Stimulated activated naive CD4-positive, alpha-beta T cell treated with Interleukin-2 at 50 U/mL for 16 hours (primary cell): ENCODE data around the gene KCNE1.

Experiments used
- DNase-seq: peaks from one replicate; lab custom pipeline; 2025; lab: John Stamatoyannopoulos, UW

Gene KCNE1

DNA sequence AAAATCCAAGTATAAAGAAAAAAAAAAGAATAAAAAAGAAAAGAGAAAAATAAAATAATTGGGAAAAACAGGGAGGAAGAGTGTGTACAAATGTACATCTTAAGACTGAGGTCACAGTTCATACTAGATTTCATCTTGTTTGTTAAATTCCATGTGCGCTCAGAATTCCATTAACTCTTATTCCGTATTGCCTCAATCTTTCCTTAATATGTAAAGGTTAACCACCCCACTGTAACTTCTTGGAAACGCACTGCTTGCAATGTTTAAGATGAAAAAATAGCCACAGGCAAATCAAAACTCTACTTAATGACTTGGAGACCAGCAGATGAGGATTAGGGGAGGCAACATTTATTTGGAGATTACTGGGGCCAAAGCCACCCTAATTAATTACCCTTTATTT is 23.9 kb upstream of the KCNE1 start:
- DNase-seq: no peak

DNA sequence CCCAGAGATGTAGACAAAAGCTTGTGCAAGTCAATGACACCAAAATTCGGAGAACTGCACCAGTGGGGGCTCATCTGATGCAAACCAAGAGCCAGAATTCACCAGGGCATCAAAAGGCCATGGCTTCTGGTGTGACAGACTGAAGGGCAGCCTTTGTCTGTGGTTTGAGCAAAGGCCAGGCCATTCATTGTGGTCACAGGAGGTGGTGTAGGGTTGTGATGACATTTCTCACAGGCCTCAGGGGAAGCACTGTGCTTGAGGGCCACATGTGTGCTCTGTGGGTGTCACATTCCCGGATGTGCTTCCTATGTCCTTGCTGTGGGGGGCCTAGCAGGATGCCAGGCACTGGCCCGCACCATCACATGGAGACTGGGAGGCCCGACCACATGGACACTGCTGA is 22.5 kb upstream of the KCNE1 start:
- no peak for DNase-seq

DNA sequence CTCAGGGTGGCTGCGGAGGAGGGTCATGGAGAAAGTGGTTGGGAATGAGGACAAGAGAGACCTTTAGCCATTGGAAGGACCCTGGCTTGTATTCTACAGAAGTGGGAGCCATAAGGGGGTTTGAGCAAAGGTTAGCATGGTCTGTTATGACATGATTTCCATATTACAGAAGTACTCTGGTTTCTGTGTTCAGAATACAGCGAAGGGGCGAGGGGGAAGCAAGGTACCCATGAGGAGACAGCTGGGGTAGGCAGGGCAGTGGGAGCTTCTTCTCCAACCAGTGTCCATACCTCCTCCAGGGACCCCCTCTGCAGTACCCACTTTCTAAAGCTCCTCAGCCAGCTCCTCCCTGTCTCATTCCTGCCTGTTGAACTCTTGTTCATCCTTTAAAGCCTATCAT is 21.9 kb upstream of the KCNE1 start:
- no peak for DNase-seq

- no peak for DNase-seq
Measured at GRCh38 chr21:34531399-34531798, 19.4 kb upstream of the KCNE1 start.

- no peak for DNase-seq
Measured at GRCh38 chr21:34530261-34530660, 18.3 kb upstream of the KCNE1 start.

- DNase-seq: no peak
Measured at GRCh38 chr21:34528131-34528561, 16.1 kb upstream of the KCNE1 start.

- peak; percentile 31 for DNase-seq
Measured at GRCh38 chr21:34526618-34527290, 14.7 kb upstream of the KCNE1 start.

DNA sequence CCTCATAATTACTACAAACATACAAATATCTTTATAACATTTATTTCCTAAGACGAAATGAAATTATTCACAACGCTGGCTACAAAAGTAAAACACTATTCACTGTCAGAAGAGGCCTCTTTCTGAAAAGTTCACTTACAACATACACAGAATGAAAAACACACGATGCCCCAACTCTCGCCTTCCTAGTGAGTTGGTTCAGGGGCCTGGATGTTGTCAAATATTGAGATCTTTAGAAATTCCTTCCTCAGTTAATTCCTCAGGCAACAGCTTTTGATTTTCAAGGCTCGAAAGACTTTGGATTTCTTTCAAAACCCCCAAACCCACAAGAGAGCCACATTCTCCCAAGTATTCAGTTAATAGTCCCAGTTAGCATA is 14.2 kb upstream of the KCNE1 start:
- no peak for DNase-seq

- DNase-seq: no peak
Measured at GRCh38 chr21:34524646-34525601, 12.9 kb upstream of the KCNE1 start.

GRCh38 chr21:34523019-34523555 is 11.1 kb upstream of the KCNE1 start:
- no peak for DNase-seq

DNA sequence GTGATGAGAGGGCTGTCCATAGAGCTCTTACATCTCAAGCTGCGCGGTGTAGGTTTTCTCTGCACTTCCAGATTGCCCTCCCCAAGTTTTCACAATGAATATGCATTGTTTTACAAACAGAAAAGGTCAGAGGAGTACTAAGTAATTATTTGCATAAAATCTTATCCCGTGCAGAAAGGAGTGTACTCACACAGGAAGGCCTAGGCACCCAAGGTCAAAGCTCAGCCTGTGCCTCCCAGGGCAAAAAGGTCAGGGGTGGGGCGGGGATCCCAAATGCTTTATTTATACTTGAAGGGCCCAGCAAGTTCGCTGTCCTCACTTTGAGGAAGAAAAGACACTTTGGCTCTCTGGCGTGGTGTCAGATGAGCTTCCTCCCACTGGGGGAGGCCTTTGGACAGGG is 10.3 kb upstream of the KCNE1 start:
- no peak for DNase-seq

GRCh38 chr21:34521561-34521960 is 9.6 kb upstream of the KCNE1 start:
- DNase-seq: no peak

DNA sequence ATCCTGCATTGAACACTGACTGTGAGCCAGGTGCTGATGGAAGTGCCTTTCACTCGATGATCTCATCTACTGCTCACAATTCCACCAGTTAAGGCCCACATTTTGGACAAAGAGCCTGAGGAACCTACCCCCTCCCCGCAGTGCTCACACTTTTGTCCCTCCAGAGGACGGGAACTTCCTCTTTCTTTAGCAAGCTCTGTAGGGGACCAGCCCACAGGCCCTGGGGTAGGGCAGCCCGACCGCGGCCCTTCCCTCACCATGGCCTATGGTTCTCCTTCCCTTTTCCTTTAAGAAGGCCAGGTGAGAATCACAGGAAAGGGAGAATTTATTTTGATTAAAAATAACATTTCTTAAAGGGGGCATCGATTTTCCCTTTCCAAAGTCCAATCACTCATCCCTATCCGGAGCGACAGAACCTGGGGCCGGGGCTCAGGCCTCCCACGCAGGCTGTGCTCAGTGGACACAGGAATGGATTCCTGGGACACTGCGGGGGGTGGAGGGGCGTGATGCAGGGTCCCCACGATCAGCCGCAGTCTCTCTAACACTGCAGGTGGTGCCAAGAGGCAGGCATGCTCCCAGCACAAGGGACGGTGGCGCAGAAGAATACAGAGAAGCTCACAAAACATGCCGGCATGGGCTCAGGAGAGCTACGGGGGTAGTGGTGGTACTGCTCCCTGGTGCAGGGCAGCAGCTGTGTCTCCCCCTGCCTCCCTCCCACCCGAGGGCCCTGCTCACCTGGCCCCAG is 8.9 kb upstream of the KCNE1 start:
- no peak for DNase-seq

GRCh38 chr21:34520281-34520680 is 8.3 kb upstream of the KCNE1 start:
- no peak for DNase-seq

- DNase-seq: no peak
Measured at GRCh38 chr21:34519694-34520093, 7.7 kb upstream of the KCNE1 start.

DNA sequence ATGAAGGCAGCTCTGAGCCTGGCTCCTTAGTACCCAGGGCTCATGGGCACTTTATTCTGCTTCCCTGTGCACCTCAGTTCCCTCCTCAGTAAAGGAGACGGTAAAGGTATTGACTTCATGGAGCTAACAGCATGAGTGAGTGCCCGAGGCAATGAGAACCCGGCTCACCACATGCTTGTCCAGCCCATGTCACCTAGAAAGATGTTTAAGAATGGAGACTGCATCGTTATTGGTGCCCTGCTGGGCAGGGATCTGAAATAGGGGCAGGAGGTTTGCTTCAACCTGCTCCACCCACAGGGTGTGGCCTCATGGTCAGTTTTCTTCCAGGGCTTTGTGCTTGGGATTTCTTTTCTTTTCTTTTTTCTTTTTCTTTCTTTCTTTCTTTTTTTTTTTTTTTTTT is 7.0 kb upstream of the KCNE1 start:
- no peak for DNase-seq

DNA sequence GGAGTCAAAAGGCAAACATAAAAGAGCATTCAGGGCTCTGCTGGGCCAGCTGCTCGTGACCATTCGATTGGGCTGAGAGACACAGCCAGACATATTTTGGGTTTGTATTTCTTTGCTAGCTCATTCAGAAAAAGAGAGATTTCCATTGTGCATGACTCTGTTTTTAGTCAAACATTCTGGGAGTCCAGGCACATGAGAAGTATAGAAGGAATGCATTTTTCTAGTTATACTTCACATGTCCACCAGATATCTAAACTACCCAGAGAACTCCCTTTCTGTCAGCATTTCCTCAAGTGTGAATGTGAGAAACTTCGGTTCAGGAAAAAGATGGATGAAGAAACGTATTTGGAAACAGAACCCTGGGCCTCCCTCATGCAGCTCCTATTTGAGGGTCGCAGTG is 6.3 kb upstream of the KCNE1 start:
- DNase-seq: no peak

GRCh38 chr21:34517491-34518245 is 5.7 kb upstream of the KCNE1 start:
- no peak for DNase-seq

DNA sequence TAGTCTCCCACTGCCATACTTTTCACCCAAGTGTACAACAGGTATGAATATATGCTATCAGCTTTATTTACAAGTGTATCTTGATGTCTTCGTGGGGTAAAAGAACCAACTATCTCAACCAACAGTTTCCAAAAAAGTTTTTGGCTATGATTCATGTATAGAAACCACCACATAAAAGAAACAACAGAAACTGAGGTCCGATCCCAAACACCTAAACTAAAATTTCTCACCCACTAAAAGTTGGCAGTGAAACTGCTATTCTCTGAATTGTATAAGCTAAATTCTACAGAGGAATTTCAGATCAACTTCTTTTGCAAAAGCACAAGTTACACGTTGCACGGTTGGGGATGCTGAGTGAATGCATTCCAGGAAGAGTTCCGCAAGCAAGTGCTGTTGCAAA is 5.0 kb upstream of the KCNE1 start:
- no peak for DNase-seq

GRCh38 chr21:34514576-34515115 is 2.6 kb upstream of the KCNE1 start:
- DNase-seq: no peak

- DNase-seq: no peak
Measured at GRCh38 chr21:34513129-34513675, 1.2 kb upstream of the KCNE1 start.
